Motor neuron (in vitro differentiated cells): ENCODE results near the gene LARGE1. TPM values are rescaled to one million over a fixed set of nuclear protein-coding genes. Genes with fewer than 3 reads are reported as not detected.
A peak's percentile ranks its signal among the peaks of the same experiment; 100 is the strongest.

Experiments used
- ATAC-seq, 8 experiments: fragments of 200-7000 bp; cut with Tn5 transposase; replicated peaks in 6 of 8; 2 replicates each; pipeline ENCODE4 v1.8.0; 2021; ENCODE audit warnings: mild to moderate bottlenecking in 8 of 8, moderate library complexity in 8 of 8
- H3K27ac ChIP-seq, 2 donors: fragments of 250-450 bp; sonication (Bioruptor Pico); 2 replicates each; pipeline ENCODE4 v1.9.0; 2021; ENCODE audit warnings: antibody characterized with exemption in 2 of 2, mild to moderate bottlenecking in 2 of 2, moderate library complexity in 1 of 2
- H3K4me1 ChIP-seq, 2 donors: fragments of 250-450 bp; sonication (Bioruptor Pico); replicated peaks in 1 of 2; 2 replicates each; pipeline ENCODE4 v1.6.1; 2021; ENCODE audit warnings: antibody characterized with exemption in 2 of 2, mild to moderate bottlenecking in 2 of 2, moderate library complexity in 1 of 2
- H3K4me3 ChIP-seq, 5 donors: fragments of 250-450 bp; sonication (Bioruptor Pico); 2 replicates each; pipeline ENCODE4 v1.9.0; 2021; ENCODE audit warnings: antibody characterized with exemption in 5 of 5, mild to moderate bottlenecking in 5 of 5, moderate library complexity in 4 of 5
- WGBS, 10 experiments: fragments of 450-650 bp; shearing (Covaris generic); methylation state at CpG; one replicate each; pipeline ENCODE4 v1.0.0; 2022; 5-methylcytosine and 5-hydroxymethylcytosine counted together
- in situ Hi-C, 9 experiments: fragments of 400-800 bp; cut with MboI; loops; one replicate each; pipeline ENCODE4 v1.15.0; 2021; ENCODE audit warnings: low sequenced_read_pairs in 9 of 9, low pct_unique_long_range_greater_than_20kb in 2 of 9; ENCODE audit not compliant: unreplicated experiment in 9 of 9
- total RNA-seq, 8 experiments: library from RNA; unstranded; fragments of 300-600 nt; gene quantifications; 2 replicates each; pipeline versions ENCODE4 v1.2.3 to v1.2.4, GENCODE V29; 2022

The LARGE1 gene
- total RNA-seq, 8 experiments from 2014 or later: 1.7 to 36.1 (median 20.6) TPM

DNA sequence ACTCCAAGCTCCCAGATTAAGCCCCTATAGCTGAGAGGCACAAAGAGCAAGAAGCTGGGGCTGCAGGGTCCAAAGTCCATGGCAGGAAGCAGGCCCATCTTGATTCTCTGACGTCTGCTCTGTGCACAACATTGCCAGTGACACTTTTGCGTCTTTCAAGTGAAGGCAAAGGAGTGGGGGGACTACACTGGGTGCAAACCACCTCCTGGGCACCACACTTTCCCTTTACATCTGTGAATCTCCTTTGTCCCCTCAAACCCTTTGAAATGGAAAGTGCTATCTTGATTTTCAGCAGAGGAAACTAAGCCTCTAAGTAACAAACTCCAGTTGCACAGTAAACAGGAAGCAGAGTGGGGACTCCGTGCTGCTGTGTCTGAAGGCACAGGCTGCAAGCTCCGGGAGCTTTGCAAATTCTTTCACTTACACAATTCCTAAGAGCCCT lies 428.0 kb downstream of the LARGE1 start:
- Histone ChIP-seq H3K4me3 (no peak overlapping the region), H3K4me1 (peaks cover 20 to 25% of the 10 kb centered on the region in 2 donors), H3K27ac (no peak overlapping the region)
- in situ Hi-C loops: no loop called here
- WGBS, 10 experiments: 0 to 41% (median 17%) methylated on average over 1 to 4 of the region's 4 CpGs; no CpG with 5 or more reads in 2 of the 10 experiments
- ATAC-seq: peak in 5 of 8 experiments; percentile 44 to 57 (median 54)

DNA sequence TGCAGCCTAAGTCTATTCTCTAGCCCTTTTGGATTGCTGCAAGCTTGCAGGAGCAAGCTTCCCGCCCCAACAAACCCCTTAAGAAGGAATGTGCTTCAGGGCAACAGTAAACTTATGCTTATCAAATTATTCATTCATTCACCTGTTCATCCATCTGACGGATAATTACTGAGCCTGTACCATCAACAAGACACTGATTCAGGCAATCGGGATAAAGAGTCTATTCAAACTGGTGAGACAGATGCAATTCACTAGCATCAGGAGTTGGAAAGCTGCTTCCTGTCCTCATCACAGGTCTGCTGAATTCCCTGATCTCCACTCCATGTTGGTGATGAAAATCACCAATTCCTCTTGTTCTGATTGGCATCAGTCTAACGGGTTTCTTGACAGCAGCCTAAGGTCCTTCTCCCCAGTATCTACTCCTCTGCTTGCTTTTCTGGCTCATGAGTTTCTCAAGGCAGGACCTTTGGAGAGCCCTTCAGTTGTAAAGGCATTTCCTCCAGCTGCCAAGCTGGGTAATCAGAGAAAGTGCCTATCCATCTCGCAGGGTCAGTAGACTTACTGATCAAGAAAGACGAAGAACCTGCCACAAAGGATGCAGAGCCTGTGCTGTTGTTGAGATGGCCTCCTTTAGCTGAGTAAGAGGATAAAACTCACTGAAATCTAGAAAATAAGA lies 433.1 kb downstream of the LARGE1 start:
- WGBS, 10 experiments: 60 to 100% (median 85%) methylated on average over 1 to 6 of the region's 6 CpGs; no CpG with 5 or more reads in 1 of the 10 experiments
- in situ Hi-C loops: no loop called here
- H3K4me1 ChIP-seq: peaks cover 13 to 15% of the 10 kb centered on the region in 2 donors
- no peak for ATAC-seq
- no peak overlapping the region for H3K4me3 ChIP-seq
- H3K27ac ChIP-seq: no peak overlapping the region

GRCh38 chr22:33481550-33481949 lies 438.7 kb downstream of the LARGE1 start:
- WGBS, 10 experiments: 13 to 100% (median 94%) methylated on average over 1 to 5 of the region's 5 CpGs
- Histone ChIP-seq H3K4me3 (no peak overlapping the region), H3K27ac (no peak overlapping the region), H3K4me1 (peaks cover 7 to 19% of the 10 kb centered on the region in 2 donors)
- in situ Hi-C loops: no loop called here
- ATAC-seq: no peak

- ATAC-seq: peak in 5 of 8 experiments; percentile 52 to 66 (median 57)
- in situ Hi-C loops: loop anchor here in 1 of 9 experiments (10.0 kb wide), 1 partner anchor 63 kb away; no protein-coding TSS in a partner anchor
- Histone ChIP-seq H3K4me3 (no peak overlapping the region), H3K4me1 (peaks cover 13 to 23% of the 10 kb centered on the region in 2 donors), H3K27ac (peak overlapping the region in 1 of 2 donors; percentile 77)
- 36 to 65% (median 50%) methylated on average over 2 to 10 of the region's 13 CpGs for WGBS, 10 experiments
These were observed 442.9 kb downstream of the LARGE1 start for GRCh38 chr22:33477120-33478111.

GRCh38 chr22:33476716-33477115 lies 443.6 kb downstream of the LARGE1 start:
- in situ Hi-C loops: loop anchor here in 1 of 9 experiments (10.0 kb wide), 1 partner anchor 62 kb away; no protein-coding TSS in a partner anchor
- peak in 5 of 8 experiments; percentile 88 to 94 (median 89) for ATAC-seq

GRCh38 chr22:33476206-33476605 lies 444.1 kb downstream of the LARGE1 start:
- H3K4me3 ChIP-seq: no peak overlapping the region

More at GRCh38 chr22:33476716-33477115, 443.6 kb downstream of the LARGE1 start:
- no peak overlapping the region for H3K4me3 ChIP-seq
- H3K27ac ChIP-seq: peak overlapping the region in 1 of 2 donors; percentile 70
- 8 to 80% (median 50%) methylated on average over 3 to 13 of the region's 13 CpGs; no CpG with 5 or more reads in 3 of the 10 experiments for WGBS, 10 experiments
- H3K4me1 ChIP-seq: peaks cover 13 to 23% of the 10 kb centered on the region in 2 donors

DNA sequence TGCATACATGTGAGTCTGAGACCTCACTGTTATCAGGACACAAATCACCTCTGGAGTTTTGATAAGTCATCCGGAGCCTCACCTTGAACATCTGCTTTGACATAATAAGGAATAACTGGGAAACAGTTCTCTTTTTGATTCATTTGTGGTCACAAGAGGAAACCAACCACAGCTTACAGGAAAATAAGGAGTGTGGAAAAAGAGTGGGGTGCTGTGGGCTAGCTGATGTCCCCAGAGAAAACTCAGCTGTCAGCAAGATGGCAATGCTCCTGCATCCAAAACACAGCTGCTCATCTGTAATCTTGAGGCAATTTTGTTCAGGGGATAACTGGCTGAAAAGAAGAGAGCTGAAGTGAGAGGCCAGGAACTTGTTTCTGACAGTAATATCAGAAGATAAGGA lies 445.7 kb downstream of the LARGE1 start:
- in situ Hi-C loops: loop anchor here in 1 of 9 experiments (10.0 kb wide), 1 partner anchor 60 kb away; no protein-coding TSS in a partner anchor
- no peak for ATAC-seq
- no peak overlapping the region for H3K4me3 ChIP-seq
- H3K27ac ChIP-seq: no peak overlapping the region
- 71 to 100% (median 92%) methylated on average over 1 of the region's 1 CpG; no CpG with 5 or more reads in 4 of the 10 experiments for WGBS, 10 experiments
- H3K4me1 ChIP-seq: peaks cover 13 to 16% of the 10 kb centered on the region in 2 donors

More at GRCh38 chr22:33476206-33476605, 444.1 kb downstream of the LARGE1 start:
- in situ Hi-C loops: loop anchor here in 1 of 9 experiments (10.0 kb wide), 1 partner anchor 61 kb away; no protein-coding TSS in a partner anchor
- H3K27ac ChIP-seq: peak overlapping the region in 1 of 2 donors; percentile 70
- peak in 5 of 8 experiments; percentile 7 to 33 (median 18) for ATAC-seq
- peaks cover 13 to 20% of the 10 kb centered on the region in 2 donors for H3K4me1 ChIP-seq
- 73 to 100% (median 85%) methylated on average over 1 to 4 of the region's 4 CpGs; no CpG with 5 or more reads in 2 of the 10 experiments for WGBS, 10 experiments

- Histone ChIP-seq H3K27ac (no peak overlapping the region), H3K4me1 (peaks cover 16 to 19% of the 10 kb centered on the region in 2 donors), H3K4me3 (no peak overlapping the region)
- in situ Hi-C loops: loop anchor here in 1 of 9 experiments (10.0 kb wide), 1 partner anchor 58 kb away; no protein-coding TSS in a partner anchor
- WGBS, 10 experiments: 18 to 87% (median 67%) methylated on average over 1 to 7 of the region's 9 CpGs; no CpG with 5 or more reads in 2 of the 10 experiments
- peak in 3 of 8 experiments; percentile 34 to 73 (median 70) for ATAC-seq
These were observed 447.6 kb downstream of the LARGE1 start for GRCh38 chr22:33472462-33473344.

- Histone ChIP-seq H3K4me1 (peaks cover 9 to 20% of the 10 kb centered on the region in 2 donors), H3K4me3 (no peak overlapping the region), H3K27ac (no peak overlapping the region)
- ATAC-seq: no peak
- WGBS, 10 experiments: 60 to 94% (median 90%) methylated on average over 3 to 6 of the region's 6 CpGs; no CpG with 5 or more reads in 3 of the 10 experiments
- in situ Hi-C loops: loop anchor here in 1 of 9 experiments (10.0 kb wide), 1 partner anchor 56 kb away; no protein-coding TSS in a partner anchor
These were observed 449.8 kb downstream of the LARGE1 start for GRCh38 chr22:33470456-33470855.

DNA sequence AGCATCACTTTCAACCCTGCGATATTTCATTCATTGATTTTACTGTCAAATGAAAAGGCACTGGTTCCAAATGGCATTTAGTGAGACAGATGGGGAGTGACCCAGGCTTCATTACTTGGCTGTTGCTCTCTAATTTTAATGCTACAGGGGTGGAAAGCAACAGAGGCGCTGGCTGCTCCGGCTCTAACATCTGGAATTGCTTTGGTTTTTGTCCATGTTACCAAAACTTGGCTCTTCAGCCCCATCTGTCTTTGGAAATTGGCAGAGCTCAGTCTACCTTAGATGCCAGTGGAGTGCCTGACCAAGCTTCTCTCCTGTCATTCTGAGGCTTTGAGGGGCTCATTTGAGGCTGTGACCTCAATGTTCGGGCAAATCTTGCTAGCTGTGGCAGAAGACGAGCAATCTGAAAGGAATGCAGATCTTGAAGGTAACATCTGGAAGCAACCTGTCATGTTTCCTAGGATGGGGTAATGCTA lies 452.6 kb downstream of the LARGE1 start:
- ATAC-seq: peak in 7 of 8 experiments; percentile 31 to 97 (median 91)
- in situ Hi-C loops: no loop called here
- Histone ChIP-seq H3K4me1 (peaks cover 9 to 20% of the 10 kb centered on the region in 2 donors), H3K4me3 (no peak overlapping the region), H3K27ac (peak overlapping the region in 1 of 2 donors; percentile 24)
- 0 to 78% (median 24%) methylated on average over 1 to 4 of the region's 5 CpGs; no CpG with 5 or more reads in 2 of the 10 experiments for whole genome bisulfite sequencing, 10 experiments

DNA sequence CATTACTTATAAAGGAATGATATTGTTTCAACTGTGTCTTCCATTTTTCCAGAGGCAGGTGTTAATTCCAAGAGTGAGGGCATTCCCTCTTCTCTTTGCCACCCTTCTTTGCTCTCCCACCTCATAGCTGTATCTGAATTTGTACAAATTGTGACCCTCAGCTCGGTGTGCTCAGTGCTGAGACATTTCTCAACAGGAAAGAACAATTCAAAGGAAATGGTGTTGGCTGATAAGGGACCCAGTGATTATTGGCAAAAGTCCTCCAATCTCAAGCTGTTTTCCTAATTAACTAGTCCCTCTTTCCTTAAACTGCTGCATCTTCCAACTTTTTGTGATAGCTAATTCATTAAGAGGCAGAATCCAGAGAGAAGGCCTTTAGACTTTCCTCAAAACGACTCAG lies 453.2 kb downstream of the LARGE1 start:
- in situ Hi-C loops: no loop called here
- 14 to 67% (median 34%) methylated on average over 1 to 2 of the region's 2 CpGs; no CpG with 5 or more reads in 2 of the 10 experiments for WGBS, 10 experiments

More for the DNA sequence above, 453.2 kb downstream of the LARGE1 start:
- Histone ChIP-seq H3K27ac (no peak overlapping the region), H3K4me1 (peaks cover 9 to 17% of the 10 kb centered on the region in 2 donors), H3K4me3 (no peak overlapping the region)
- peak in 2 of 8 experiments; percentile 9 to 21 for ATAC-seq
